ENCODE data around the gene CCDC28B. TPM values are rescaled to one million over a fixed set of nuclear protein-coding genes. Genes with fewer than 3 reads are reported as not detected.

CCDC28B gene
- polyA plus RNA-seq, 1 experiment, result 13.9 TPM

GRCh38 chr1:32247452-32247851, 47.1 kb downstream of the CCDC28B start:
- POLR2A ChIA-PET, result interaction anchor here (0.6 kb wide), 1 partner anchor 23 kb away, joined by 3 read pairs; no protein-coding TSS in a partner anchor

DNA sequence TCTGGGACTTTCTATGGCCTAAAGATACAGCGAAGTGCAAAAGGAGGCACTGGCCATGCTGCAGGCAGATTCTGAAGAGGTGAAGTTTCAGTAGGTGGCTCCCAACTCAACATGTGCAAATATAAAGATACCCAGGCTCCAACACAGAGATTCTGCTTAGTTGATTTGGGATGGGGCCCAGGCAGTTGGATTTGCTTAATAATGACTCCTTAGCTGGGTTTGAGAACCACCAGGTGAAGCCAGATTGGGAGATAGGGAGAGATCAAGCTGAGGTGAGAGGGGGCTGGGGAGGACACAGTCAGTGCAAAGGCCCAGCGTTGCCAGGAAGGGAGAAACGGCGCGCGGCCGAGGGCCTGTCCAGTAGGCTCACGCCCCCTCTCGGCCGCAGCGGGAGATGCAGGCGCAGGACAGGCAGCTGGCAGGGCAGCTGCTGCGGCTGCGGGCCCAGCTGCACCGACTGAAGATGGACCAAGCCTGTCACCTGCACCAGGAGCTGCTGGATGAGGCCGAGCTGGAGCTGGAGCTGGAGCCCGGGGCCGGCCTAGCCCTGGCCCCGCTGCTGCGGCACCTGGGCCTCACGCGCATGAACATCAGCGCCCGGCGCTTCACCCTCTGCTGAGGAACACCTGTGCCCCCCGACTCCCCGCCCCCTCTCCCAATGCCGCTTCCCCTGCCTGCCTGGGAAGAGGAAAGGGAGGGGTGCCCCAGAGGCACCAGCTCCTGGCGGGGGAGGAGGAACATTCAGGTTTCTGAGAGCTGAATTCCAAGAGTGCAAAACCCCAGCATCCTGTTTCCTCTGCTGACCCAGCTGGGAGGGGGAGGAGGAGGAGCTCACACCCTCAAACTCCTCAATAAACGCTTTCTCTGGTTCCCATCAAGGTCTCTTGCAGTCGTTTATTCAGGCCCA, 47.8 kb downstream of the CCDC28B start:
- no peak for DNase-seq (ENCODE audit: low read depth)
- Histone ChIP-seq H3K4me3 (ENCODE audit: low read depth, low read length) (no peak overlapping the region), H3K27me3 (ENCODE audit: control insufficient read depth, insufficient read depth, low read length) (no peaks in the 10 kb centered on the region), H3K36me3 (ENCODE audit: control insufficient read depth, insufficient read depth, low read length) (no peaks in the 10 kb centered on the region)
- peak; percentile 90 for TF ChIP-seq CTCF (IDR thresholded peaks at IDR 0.05; ENCODE audit: insufficient read depth, low read depth, low read length)
- CTCF ChIA-PET, result interaction anchor here (0.7 to 3.9 kb wide), 20 partner anchors 9 to 153 kb away, joined by 3 to 35 read pairs (median 3); partner anchors contain the start of genes EIF3I and TMEM234
- POLR2A ChIA-PET, result interaction anchor here (0.6 to 0.9 kb wide), 3 partner anchors 23 to 537 kb away, joined by 3 to 4 read pairs (median 3); partner anchors contain the start of gene MARCKSL1

More at GRCh38 chr1:32247452-32247851, 47.1 kb downstream of the CCDC28B start:
- no peak for DNase-seq (ENCODE audit: low read depth)
- TF ChIP-seq CTCF (IDR thresholded peaks at IDR 0.05; ENCODE audit: insufficient read depth, low read depth, low read length), result no peak
- CTCF ChIA-PET, result interaction anchor here (0.6 to 3.9 kb wide), 14 partner anchors 8 to 97 kb away, joined by 3 to 35 read pairs (median 3); no protein-coding TSS in a partner anchor
- Histone ChIP-seq H3K4me3 (ENCODE audit: low read depth, low read length) (no peak overlapping the region), H3K27me3 (ENCODE audit: control insufficient read depth, insufficient read depth, low read length) (no peaks in the 10 kb centered on the region), H3K36me3 (ENCODE audit: control insufficient read depth, insufficient read depth, low read length) (no peaks in the 10 kb centered on the region)

- no peak for TF ChIP-seq CTCF (IDR thresholded peaks at IDR 0.05; ENCODE audit: insufficient read depth, low read depth, low read length)
- Histone ChIP-seq H3K36me3 (ENCODE audit: control insufficient read depth, insufficient read depth, low read length) (no peaks in the 10 kb centered on the region), H3K27me3 (ENCODE audit: control insufficient read depth, insufficient read depth, low read length) (no peaks in the 10 kb centered on the region), H3K4me3 (ENCODE audit: low read depth, low read length) (no peak overlapping the region)
- CTCF ChIA-PET, result interaction anchor here (0.7 to 3.0 kb wide), 4 partner anchors 11 to 38 kb away, joined by 4 to 22 read pairs (median 6); no protein-coding TSS in a partner anchor
- POLR2A ChIA-PET, result no interaction called here
- no peak for DNase-seq (ENCODE audit: low read depth)
These were observed 49.6 kb downstream of the CCDC28B start for GRCh38 chr1:32249831-32250525.

GRCh38 chr1:32250893-32251716, 50.7 kb downstream of the CCDC28B start, which contains the start of gene LCK:
Gene LCK, plus strand, starts transcription at chr1:32251265. Its CDS starts 23,065 bp downstream, at chr1:32274330.
- ChIA-PET CTCF (interaction anchor here (1.1 to 1.9 kb wide), 2 partner anchors 36 kb away, joined by 4 to 8 read pairs; no protein-coding TSS in a partner anchor), POLR2A (no interaction called here)
- no peak within 1 kb of the TSS for H3K4me3 ChIP-seq (ENCODE audit: low read depth, low read length)
- H3K27me3 ChIP-seq (ENCODE audit: control insufficient read depth, insufficient read depth, low read length), result no peaks in the 10 kb centered on the region
- H3K36me3 ChIP-seq (ENCODE audit: control insufficient read depth, insufficient read depth, low read length), result no peaks in the 10 kb centered on the region
- no peak for DNase-seq (ENCODE audit: low read depth)
- TF ChIP-seq CTCF (IDR thresholded peaks at IDR 0.05; ENCODE audit: insufficient read depth, low read depth, low read length), result no peak

Other genes starting within 250 kb of the CCDC28B start
- gene KHDRBS1, start 186.7 kb upstream of the CCDC28B start, polyA plus RNA-seq (2011; rRNA removed), result 24.1 and 27.5 TPM in 2 replicates
- 19.3 and 31.1 TPM in 2 replicates for gene TMEM39B, start 127.7 kb upstream of the CCDC28B start, polyA plus RNA-seq (2011; rRNA removed)
- 26.6 and 29.8 TPM in 2 replicates for gene KPNA6, start 92.5 kb upstream of the CCDC28B start, polyA plus RNA-seq (2011; rRNA removed)
- 38.1 and 38.5 TPM in 2 replicates for gene TXLNA, start 20.9 kb upstream of the CCDC28B start, polyA plus RNA-seq (2011; rRNA removed)
- 1.4 and 2.1 TPM in 2 replicates for gene IQCC, start 5.1 kb downstream of the CCDC28B start, polyA plus RNA-seq (2011; rRNA removed)
- not detected in 2 replicates for gene DCDC2B, start 8.5 kb downstream of the CCDC28B start, polyA plus RNA-seq (2011; rRNA removed)
- 29.4 and 37.8 TPM in 2 replicates for gene TMEM234, start 21.8 kb downstream of the CCDC28B start, polyA plus RNA-seq (2011; rRNA removed)
- 412 and 478 TPM in 2 replicates for gene EIF3I, start 21.8 kb downstream of the CCDC28B start, polyA plus RNA-seq (2011; rRNA removed)
- 3.3 and 3.5 TPM in 2 replicates for gene FAM167B, start 46.6 kb downstream of the CCDC28B start, polyA plus RNA-seq (2011; rRNA removed)
- 0.05 and 0.11 TPM in 2 replicates for gene LCK, start 50.7 kb downstream of the CCDC28B start, polyA plus RNA-seq (2011; rRNA removed)
- 155 and 185 TPM in 2 replicates for gene HDAC1, start 91.5 kb downstream of the CCDC28B start, polyA plus RNA-seq (2011; rRNA removed)
- gene MARCKSL1, start 135.6 kb downstream of the CCDC28B start, polyA plus RNA-seq (2011; rRNA removed), result 41.3 and 52.0 TPM in 2 replicates
- gene FAM229A, start 161.9 kb downstream of the CCDC28B start, polyA plus RNA-seq (2011; rRNA removed), result 1.3 and 2.4 TPM in 2 replicates
- 0.39 and 0.42 TPM in 2 replicates for gene TSSK3, start 161.9 kb downstream of the CCDC28B start, polyA plus RNA-seq (2011; rRNA removed)
- 53.6 and 74.1 TPM in 2 replicates for gene BSDC1, start 193.8 kb downstream of the CCDC28B start, polyA plus RNA-seq (2011; rRNA removed)

All from BJ (cell line).